SU-DHL-6 (cell line): ENCODE measurements around the gene EPB41L5.

Source experiments
- H2AFZ ChIP-seq: fragments of 200-600 bp; sonication (generic); 2 replicates; pipeline ENCODE4 v1.6.1; 2014; ENCODE audit warnings: low read depth, mild to moderate bottlenecking, moderate library complexity, mixed read lengths, antibody characterized with exemption, low read length; ENCODE audit not compliant: severe bottlenecking
- H3F3A ChIP-seq: fragments of 200-600 bp; shearing (Covaris generic); 2 replicates; pipeline ENCODE4 v1.6.0; 2016; ENCODE audit warnings: antibody characterized with exemption, mild to moderate bottlenecking; ENCODE audit not compliant: insufficient read depth
- H3K27ac ChIP-seq: fragments of 200-600 bp; sonication (generic); 2 replicates; pipeline ENCODE4 v1.5.1; 2016; ENCODE audit warnings: low read depth, mild to moderate bottlenecking, low read length, moderate library complexity, mixed read lengths
- H3K27me3 ChIP-seq: fragments of 200-600 bp; sonication (generic), shearing (Covaris generic); 2 replicates; pipeline ENCODE4 v1.6.0; 2014; ENCODE audit warnings: mild to moderate bottlenecking, low read length
- H3K36me3 ChIP-seq: fragments of 200-600 bp; sonication (generic); 2 replicates; pipeline ENCODE4 v1.6.1; 2014; ENCODE audit warnings: mild to moderate bottlenecking, low read length, mixed read lengths
- H3K4me2 ChIP-seq: fragments of 300-600, 200-600 bp; shearing (Covaris generic), sonication (generic); 2 replicates; pipeline ENCODE4 v1.6.0; 2014; ENCODE audit warnings: low read length, low read depth, mild to moderate bottlenecking; ENCODE audit not compliant: poor library complexity, severe bottlenecking
- H3K4me3 ChIP-seq: fragments of 200-600 bp; sonication (generic); 2 replicates; pipeline ENCODE4 v1.5.1; 2014; ENCODE audit warnings: antibody characterized with exemption, low read length, mild to moderate bottlenecking, mixed read lengths; ENCODE audit not compliant: insufficient read depth, poor library complexity, severe bottlenecking
- H3K79me2 ChIP-seq: fragments of 200-600 bp; sonication (generic); 2 replicates; pipeline ENCODE4 v1.6.1; 2014; ENCODE audit warnings: mild to moderate bottlenecking, low read length, moderate library complexity; ENCODE audit not compliant: insufficient read depth
- H3K9ac ChIP-seq: fragments of 200-600 bp; sonication (generic); 2 replicates; pipeline ENCODE4 v1.7.0; 2014; ENCODE audit warnings: mild to moderate bottlenecking, low read length
- H3K9me2 ChIP-seq: fragments of 200-600 bp; sonication (generic); replicated peaks from 2 replicates; pipeline ENCODE4 v1.6.1; 2014; ENCODE audit warnings: low read length; ENCODE audit not compliant: insufficient read depth
- H3K9me3 ChIP-seq: fragments of 200-600 bp; sonication (generic); 2 replicates; pipeline ENCODE4 v1.6.1; 2014; ENCODE audit warnings: low read length, mixed read lengths; ENCODE audit not compliant: insufficient read depth
- H4K20me1 ChIP-seq: fragments of 200-600 bp; sonication (generic); 2 replicates; pipeline ENCODE4 v1.6.1; 2014; ENCODE audit warnings: low read depth, mild to moderate bottlenecking, antibody characterized with exemption, low read length, moderate library complexity, mixed read lengths
- CTCF ChIP-seq: fragments of 200-600 bp; sonication (generic); IDR thresholded peaks from one replicate; pipeline ENCODE4 v1.5.1; 2017; ENCODE audit warnings: antibody characterized with exemption, mild to moderate bottlenecking, low read length, moderate library complexity; ENCODE audit not compliant: insufficient read depth, poor library complexity, severe bottlenecking
- EZH2phosphoT487 ChIP-seq: fragments of 200-600 bp; sonication (generic), shearing (Covaris generic); conservative IDR thresholded peaks from 2 replicates; pipeline ENCODE4 v1.6.1; 2018; ENCODE audit warnings: mild to moderate bottlenecking, antibody characterized with exemption, low read length, moderate library complexity, mixed read lengths

The EPB41L5 gene

DNA sequence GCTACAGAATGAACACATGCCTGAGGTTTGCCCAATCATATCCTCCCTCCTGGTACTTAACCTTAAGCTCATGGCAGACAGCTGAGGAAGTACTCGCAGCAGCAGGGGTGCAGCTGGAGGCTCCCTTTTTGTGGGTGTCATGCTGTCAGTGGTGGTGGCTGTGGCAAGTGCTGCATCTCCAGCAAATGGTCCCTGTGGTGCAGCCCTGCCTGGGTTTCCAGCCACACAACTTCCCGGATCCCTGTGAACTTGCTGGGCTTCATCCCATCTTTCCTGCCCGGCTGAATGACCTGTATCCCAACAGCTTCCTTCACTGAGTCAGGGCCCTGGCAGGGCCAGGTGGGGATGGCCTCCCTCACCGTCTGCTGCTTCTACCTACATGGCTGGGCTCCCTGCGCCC is 205.3 kb downstream of the EPB41L5 start:
- H4K20me1 ChIP-seq = no peaks in the 10 kb centered on the region
- H3K27me3 ChIP-seq = no peaks in the 10 kb centered on the region
- H3F3A ChIP-seq = no peaks in the 10 kb centered on the region
- no peak overlapping the region for H3K4me2 ChIP-seq
- no peaks in the 10 kb centered on the region for H3K9me3 ChIP-seq
- no peak overlapping the region for H3K27ac ChIP-seq
- H3K4me3 ChIP-seq = no peak overlapping the region
- no peaks in the 10 kb centered on the region for H3K36me3 ChIP-seq
- H3K79me2 ChIP-seq = no peaks in the 10 kb centered on the region
- H2AFZ ChIP-seq = no peak overlapping the region
- TF ChIP-seq EZH2phosphoT487 (no peak), CTCF (no peak)
- no peak overlapping the region for H3K9ac ChIP-seq
- H3K9me2 ChIP-seq = no peaks in the 10 kb centered on the region

DNA sequence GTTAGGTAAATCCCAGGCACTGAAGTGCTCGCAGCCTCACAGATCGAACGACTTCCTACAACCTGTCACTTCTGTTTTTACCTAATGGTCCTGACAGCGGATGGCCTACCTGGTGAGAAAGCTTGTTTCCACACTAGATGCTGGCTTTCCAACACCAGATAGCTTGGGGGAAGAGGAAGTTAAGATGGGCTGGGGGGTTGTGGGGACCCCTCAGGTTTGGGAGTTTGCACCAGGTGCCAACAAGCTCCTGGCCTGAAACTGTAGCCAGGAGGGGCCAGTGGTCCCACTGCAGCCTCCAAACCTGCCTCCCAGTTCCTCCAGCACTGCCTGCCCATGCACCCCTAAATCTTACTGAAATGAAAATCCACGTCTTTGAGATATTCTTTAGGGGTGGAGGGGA is 206.4 kb downstream of the EPB41L5 start:
- H3K27me3 ChIP-seq = no peaks in the 10 kb centered on the region
- no peak overlapping the region for H3K27ac ChIP-seq
- no peak overlapping the region for H3K4me3 ChIP-seq
- no peaks in the 10 kb centered on the region for H3K9me2 ChIP-seq
- no peaks in the 10 kb centered on the region for H3K79me2 ChIP-seq
- H3K9ac ChIP-seq = no peak overlapping the region
- no peak overlapping the region for H2AFZ ChIP-seq
- H4K20me1 ChIP-seq = no peaks in the 10 kb centered on the region
- no peak overlapping the region for H3K4me2 ChIP-seq
- no peaks in the 10 kb centered on the region for H3F3A ChIP-seq
- H3K9me3 ChIP-seq = no peaks in the 10 kb centered on the region
- TF ChIP-seq EZH2phosphoT487 (no peak), CTCF (no peak)
- H3K36me3 ChIP-seq = no peaks in the 10 kb centered on the region

GRCh38 chr2:120219766-120220165 is 206.9 kb downstream of the EPB41L5 start:
- no peak overlapping the region for H3K4me2 ChIP-seq
- no peak overlapping the region for H3K4me3 ChIP-seq
- no peaks in the 10 kb centered on the region for H3K9me2 ChIP-seq
- TF ChIP-seq CTCF (no peak), EZH2phosphoT487 (no peak)
- no peak overlapping the region for H2AFZ ChIP-seq
- no peaks in the 10 kb centered on the region for H3F3A ChIP-seq
- H3K27ac ChIP-seq = no peak overlapping the region
- no peaks in the 10 kb centered on the region for H3K9me3 ChIP-seq
- no peaks in the 10 kb centered on the region for H3K79me2 ChIP-seq
- H3K9ac ChIP-seq = no peak overlapping the region
- no peaks in the 10 kb centered on the region for H3K27me3 ChIP-seq
- H4K20me1 ChIP-seq = no peaks in the 10 kb centered on the region
- no peaks in the 10 kb centered on the region for H3K36me3 ChIP-seq
